Muscle of leg (tissue), 11 donors: ENCODE data around the gene TUBB4B. TPM values are rescaled to one million over a fixed set of nuclear protein-coding genes. Genes with fewer than 3 reads are reported as not detected.
"Not testable (repeated sequence)": the region's sequence is repeated elsewhere in the genome, so short reads cannot be mapped to it uniquely, and the experiment has no call there.

ENCODE experiments used
- DNase-seq: peaks from one replicate; pipeline ENCODE4 v3.0.0; 2013
- H3K27ac ChIP-seq: one replicate; pipeline ENCODE4 v1.5.1; 2013; ENCODE audit warnings: mild to moderate bottlenecking, low read length, control low read depth
- H3K27me3 ChIP-seq: one replicate; pipeline ENCODE4 v1.6.1; 2013; ENCODE audit warnings: low read length; ENCODE audit not compliant: control insufficient read depth, insufficient read depth
- H3K36me3 ChIP-seq: one replicate; pipeline ENCODE4 v1.6.1; 2013; ENCODE audit warnings: low read length; ENCODE audit not compliant: control insufficient read depth, insufficient read depth
- H3K4me1 ChIP-seq: one replicate; pipeline ENCODE4 v1.6.1; 2013; ENCODE audit warnings: low read length; ENCODE audit not compliant: control insufficient read depth, insufficient read depth
- H3K4me3 ChIP-seq: one replicate; pipeline ENCODE4 v1.5.1; 2013; ENCODE audit warnings: low read length, control low read depth
- H3K9me3 ChIP-seq: replicated peaks from 2 replicates; pipeline ENCODE4 v1.6.1; 2013; ENCODE audit warnings: low read depth, low read length; ENCODE audit not compliant: control insufficient read depth
- WGBS: methylation state at CpG from one replicate; pipeline ENCODE4 v1.1.5; 2013; ENCODE audit warnings: missing lambda C conversion rate; ENCODE audit not compliant: insufficient coverage; 5-methylcytosine and 5-hydroxymethylcytosine counted together
- polyA plus RNA-seq, 8 donors: library from polyadenylated mRNA; unstranded; fragments of 120-200 nt; gene quantifications; one replicate each; pipeline versions ENCODE4 v1.2.1 to v1.2.3, GENCODE V29; 2013; ENCODE audit warnings: inconsistent platforms in 1 of 8, low replicate concordance in 1 of 8; ENCODE audit not compliant: insufficient read length in 8 of 8, insufficient read depth in 1 of 8
- total RNA-seq: library from RNA; stranded (reverse); fragments of 120-200 nt; gene quantifications from one replicate; pipeline ENCODE4 v1.2.4, GENCODE V29; 2013

TUBB4B gene
- total and polyA plus RNA-seq, 9 donors: 97.1 to 222 (median 217) TPM

DNA sequence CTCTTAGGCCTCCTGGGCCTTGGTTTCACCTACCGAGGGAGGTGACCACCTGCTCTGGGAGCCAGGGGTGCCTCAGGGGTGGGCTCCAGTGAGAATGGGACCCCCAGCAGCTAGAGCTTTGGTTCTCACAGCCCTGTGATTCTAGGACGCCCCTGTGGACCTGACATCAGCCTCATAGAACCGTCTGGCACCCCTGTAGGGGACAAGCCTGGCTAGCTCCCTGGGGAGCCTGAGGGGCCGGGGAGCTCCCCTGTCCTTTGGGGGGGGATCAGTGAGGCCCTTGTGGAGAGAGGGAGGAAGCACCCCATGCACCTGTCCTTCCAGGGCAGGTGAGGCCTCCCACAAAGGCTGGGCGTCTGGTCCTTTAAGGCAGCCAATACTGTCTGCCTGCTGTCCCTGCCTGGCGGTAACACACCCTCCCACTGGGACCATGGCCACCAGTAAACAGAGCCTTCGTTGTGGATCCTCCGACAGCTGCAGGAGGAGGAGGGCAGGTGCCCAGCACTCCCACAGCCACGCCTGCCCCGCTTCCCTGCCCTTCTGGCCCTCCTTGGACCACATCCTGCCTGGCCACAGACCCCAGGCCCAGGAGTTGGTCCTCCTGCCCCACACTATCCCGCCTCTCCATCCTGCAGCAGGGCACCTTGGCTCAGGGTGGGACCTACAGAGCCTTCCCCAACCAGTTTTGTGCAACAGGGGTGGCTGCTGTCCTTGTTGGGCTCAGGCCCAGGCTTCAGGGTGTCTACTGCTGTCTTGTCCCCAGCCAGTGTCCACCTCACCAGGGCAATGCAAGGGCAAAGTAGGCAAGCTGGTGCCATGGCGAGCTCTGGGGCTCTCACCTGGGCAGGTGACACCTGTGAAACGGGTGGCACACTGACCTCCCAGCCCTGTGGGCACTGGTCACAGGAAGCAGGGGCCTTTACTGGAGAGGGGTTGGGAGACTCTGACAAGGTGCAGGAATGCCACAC lies 3.0 kb upstream of the TUBB4B start:
- H3K27me3 ChIP-seq: peaks cover 11% of the 10 kb centered on the region
- H3K4me1 ChIP-seq: peaks cover 65% of the 10 kb centered on the region
- H3K27ac ChIP-seq: peak overlapping the region; percentile 98
- no peaks in the 10 kb centered on the region for H3K9me3 ChIP-seq
- H3K36me3 ChIP-seq: peaks cover 12% of the 10 kb centered on the region
- H3K4me3 ChIP-seq: peak overlapping the region; percentile 11
- peak; percentile 83 for DNase-seq
- WGBS: 58% methylated on average over 10 of the region's 13 CpGs

DNA sequence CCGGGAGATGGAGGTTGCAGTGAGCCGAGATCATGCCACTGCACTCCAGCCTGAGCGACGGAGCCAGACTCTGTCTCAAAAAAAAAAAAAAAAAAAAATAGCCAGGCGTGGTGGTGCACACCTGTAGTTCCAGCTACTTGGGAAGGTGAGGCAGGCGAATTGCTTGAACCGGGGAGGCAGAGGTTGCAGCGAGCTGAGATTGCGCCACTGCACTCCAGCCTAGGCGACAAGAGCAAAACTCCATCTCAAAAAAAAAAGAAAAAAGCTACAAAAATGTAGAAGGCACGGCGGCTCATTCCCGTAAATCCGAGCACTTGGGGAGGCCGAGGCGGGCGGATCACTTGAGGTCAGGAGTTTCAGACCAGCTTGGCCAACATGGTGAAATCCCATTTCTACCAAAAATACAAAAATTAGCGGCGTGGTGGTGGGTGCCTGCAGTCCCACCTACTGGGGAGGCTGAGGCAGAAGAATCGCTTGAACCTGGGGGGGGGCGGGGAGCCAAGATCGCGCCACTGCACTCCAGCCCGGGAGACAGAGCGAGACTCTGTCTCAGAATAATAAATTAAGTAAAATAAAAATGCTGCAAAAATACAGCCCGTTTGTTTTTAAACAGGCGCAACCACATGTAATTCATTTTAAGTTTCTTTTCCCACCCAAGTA lies 1.4 kb upstream of the TUBB4B start:
- not testable (repeated sequence) for DNase-seq, H3K27me3 ChIP-seq, H3K9me3 ChIP-seq
- WGBS: 92% methylated on average over 4 of the region's 27 CpGs
- peaks cover 25% of the 10 kb centered on the region for H3K36me3 ChIP-seq
- H3K4me3 ChIP-seq: peak overlapping the region; percentile 72
- peak overlapping the region; percentile 98 for H3K27ac ChIP-seq
- peaks cover 77% of the 10 kb centered on the region for H3K4me1 ChIP-seq

DNA sequence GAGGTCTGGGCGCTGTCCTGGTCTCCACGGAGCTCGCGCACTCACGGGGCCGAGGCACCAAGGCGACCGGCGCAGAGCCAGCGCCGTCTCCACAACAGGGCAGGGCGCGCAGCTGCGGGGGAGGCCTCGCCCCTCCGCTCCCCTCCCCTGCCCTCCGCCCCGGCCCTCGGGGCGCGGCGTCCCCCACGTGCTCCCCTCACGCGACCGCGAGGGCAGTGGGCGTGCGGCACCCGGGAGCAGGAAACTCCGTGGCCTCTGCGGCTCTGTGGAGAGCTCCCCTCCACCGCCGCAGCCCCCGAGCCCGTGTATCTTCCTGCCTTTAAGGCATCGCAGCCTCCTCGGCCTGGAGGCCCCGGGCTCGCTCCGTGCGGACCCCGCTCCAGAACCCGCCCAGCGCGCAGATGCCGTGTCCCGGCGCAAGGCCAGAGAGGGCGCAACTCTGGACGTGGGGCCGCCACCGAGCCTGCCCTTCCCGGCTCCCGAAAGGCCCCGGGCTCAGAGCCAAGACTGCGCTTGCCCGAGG lies 708 bp upstream of the TUBB4B start:
- H3K4me3 ChIP-seq: peak overlapping the region; percentile 72
- peaks cover under 1% of the 10 kb centered on the region for H3K27me3 ChIP-seq
- peaks cover 78% of the 10 kb centered on the region for H3K4me1 ChIP-seq
- H3K36me3 ChIP-seq: peaks cover 25% of the 10 kb centered on the region
- peak; percentile 90 for DNase-seq
- no peaks in the 10 kb centered on the region for H3K9me3 ChIP-seq
- H3K27ac ChIP-seq: peak overlapping the region; percentile 98
- WGBS: under 1% methylated on average over 58 of the region's 58 CpGs

DNA sequence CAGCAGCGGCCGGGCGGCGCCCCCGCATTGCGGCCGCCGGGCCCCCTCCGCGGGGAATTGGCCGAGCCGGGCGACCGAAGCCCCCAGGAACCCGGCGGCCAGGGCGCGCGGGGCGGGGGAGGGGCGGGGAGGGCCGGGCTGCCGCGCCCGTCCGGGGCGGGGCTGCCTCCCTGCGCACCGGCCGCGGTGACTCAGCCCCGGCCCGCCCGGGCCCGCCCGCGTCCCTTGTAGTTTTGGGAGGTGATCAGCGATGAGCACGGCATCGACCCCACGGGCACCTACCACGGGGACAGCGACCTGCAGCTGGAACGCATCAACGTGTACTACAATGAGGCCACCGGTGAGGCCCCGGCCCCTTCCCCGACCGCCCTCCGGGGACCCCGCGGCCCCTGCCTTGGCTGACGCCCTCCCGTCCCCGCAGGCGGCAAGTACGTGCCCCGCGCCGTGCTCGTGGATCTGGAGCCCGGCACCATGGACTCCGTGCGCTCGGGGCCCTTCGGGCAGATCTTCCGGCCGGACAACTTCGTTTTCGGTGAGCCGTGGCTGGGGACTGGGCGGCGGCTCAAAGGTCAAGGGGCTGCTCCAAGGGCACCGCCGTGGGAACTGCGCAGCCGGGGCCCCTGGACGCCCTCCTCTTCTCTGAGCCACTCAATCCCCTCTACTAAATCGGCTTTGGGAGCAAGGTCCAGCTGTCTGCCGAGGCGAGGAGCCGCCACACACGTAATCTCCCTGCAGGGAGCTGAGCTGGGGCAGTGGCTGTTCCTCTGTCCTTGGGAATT lies 592 bp downstream of the TUBB4B start:
- Histone ChIP-seq H3K4me1 (peaks cover 68% of the 10 kb centered on the region), H3K9me3 (no peaks in the 10 kb centered on the region), H3K27ac (peak overlapping the region; percentile 79), H3K27me3 (no peaks in the 10 kb centered on the region), H3K36me3 (peaks cover 25% of the 10 kb centered on the region), H3K4me3 (peak overlapping the region; percentile 68)
- WGBS: 1% methylated on average over 66 of the region's 83 CpGs
- peak; percentile 54 for DNase-seq

DNA sequence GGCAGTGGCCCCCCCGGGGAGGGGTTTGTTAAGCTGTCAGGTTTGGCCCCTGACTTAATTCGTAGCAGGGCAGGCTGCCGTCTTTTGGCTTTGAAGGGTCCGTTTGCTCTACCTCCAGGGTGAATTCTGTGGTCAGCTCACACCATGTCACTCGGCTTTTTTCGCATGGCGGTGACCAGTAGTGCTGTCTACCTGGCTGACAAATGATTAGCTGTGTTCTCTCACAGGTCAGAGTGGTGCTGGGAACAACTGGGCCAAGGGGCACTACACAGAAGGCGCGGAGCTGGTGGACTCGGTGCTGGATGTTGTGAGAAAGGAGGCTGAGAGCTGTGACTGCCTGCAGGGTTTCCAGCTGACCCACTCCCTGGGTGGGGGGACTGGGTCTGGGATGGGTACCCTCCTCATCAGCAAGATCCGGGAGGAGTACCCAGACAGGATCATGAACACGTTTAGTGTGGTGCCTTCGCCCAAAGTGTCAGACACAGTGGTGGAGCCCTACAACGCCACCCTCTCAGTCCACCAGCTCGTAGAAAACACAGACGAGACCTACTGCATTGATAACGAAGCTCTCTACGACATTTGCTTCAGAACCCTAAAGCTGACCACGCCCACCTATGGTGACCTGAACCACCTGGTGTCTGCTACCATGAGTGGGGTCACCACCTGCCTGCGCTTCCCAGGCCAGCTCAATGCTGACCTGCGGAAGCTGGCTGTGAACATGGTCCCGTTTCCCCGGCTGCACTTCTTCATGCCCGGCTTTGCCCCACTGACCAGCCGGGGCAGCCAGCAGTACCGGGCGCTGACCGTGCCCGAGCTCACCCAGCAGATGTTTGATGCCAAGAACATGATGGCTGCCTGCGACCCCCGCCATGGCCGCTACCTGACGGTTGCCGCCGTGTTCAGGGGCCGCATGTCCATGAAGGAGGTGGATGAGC lies 1.4 kb downstream of the TUBB4B start:
- H3K4me3 ChIP-seq: peak overlapping the region; percentile 68
- peak overlapping the region; percentile 23 for H3K27ac ChIP-seq
- no peaks in the 10 kb centered on the region for H3K27me3 ChIP-seq
- DNase-seq: no peak
- 78% methylated on average over 35 of the region's 36 CpGs for WGBS
- H3K4me1 ChIP-seq: peaks cover 68% of the 10 kb centered on the region
- no peaks in the 10 kb centered on the region for H3K9me3 ChIP-seq
- H3K36me3 ChIP-seq: peaks cover 25% of the 10 kb centered on the region

DNA sequence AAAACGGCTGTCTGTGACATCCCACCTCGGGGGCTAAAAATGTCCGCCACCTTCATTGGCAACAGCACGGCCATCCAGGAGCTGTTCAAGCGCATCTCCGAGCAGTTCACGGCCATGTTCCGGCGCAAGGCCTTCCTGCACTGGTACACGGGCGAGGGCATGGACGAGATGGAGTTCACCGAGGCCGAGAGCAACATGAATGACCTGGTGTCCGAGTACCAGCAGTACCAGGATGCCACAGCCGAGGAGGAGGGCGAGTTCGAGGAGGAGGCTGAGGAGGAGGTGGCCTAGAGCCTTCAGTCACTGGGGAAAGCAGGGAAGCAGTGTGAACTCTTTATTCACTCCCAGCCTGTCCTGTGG lies 2.2 kb downstream of the TUBB4B start:
- not testable (repeated sequence) for DNase-seq, H3K27me3 ChIP-seq, H3K4me3 ChIP-seq, H3K27ac ChIP-seq, H3K9me3 ChIP-seq
- H3K36me3 ChIP-seq: peaks cover 25% of the 10 kb centered on the region
- H3K4me1 ChIP-seq: peaks cover 65% of the 10 kb centered on the region
- 93% methylated on average over 7 of the region's 18 CpGs for WGBS

DNA sequence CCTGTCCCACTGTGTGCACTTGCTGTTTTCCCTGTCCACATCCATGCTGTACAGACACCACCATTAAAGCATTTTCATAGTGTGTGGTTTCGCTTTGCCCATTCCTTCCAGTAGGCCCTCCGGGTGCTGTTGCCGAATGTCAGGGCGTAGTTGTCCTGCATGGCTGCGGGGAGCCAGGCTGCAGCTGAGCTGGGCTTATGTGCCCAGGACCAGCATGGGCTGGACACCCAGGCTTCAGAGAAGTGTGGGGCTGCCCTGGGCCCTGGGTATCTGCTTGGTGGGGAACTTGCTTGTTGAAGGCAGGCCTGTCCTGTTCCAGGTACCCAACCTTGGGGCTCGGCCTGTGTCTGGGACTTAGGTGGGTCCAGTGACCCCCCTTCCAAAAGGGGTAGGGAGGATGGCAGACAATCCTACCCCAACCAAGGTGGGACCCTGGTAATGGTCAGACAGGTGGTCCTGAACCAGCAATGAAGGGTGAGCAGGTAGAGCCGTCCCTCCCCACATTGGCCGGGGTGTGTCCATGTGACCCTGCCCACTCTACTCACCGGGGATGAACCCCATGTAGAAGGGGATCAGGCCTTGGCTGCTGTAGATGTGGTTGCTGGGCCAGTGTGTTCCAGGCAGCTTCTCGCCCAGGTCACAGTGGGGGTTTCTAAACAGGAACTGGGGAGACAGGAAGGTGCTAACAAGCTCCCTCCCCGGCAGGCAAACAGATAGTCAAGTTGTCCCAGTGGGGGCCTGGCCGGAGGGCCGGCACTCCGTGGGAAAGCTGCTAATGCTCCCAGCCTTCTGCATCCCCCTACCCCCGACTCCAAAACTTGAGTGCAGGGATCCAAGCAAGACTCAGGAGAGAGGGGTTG lies 2.8 kb downstream of the TUBB4B start:
- no peak for DNase-seq
- Histone ChIP-seq H3K4me3 (no peak overlapping the region), H3K36me3 (peaks cover 25% of the 10 kb centered on the region), H3K27ac (no peak overlapping the region), H3K27me3 (no peaks in the 10 kb centered on the region), H3K9me3 (no peaks in the 10 kb centered on the region), H3K4me1 (peaks cover 59% of the 10 kb centered on the region)
- 63% methylated on average over 10 of the region's 15 CpGs for WGBS

DNA sequence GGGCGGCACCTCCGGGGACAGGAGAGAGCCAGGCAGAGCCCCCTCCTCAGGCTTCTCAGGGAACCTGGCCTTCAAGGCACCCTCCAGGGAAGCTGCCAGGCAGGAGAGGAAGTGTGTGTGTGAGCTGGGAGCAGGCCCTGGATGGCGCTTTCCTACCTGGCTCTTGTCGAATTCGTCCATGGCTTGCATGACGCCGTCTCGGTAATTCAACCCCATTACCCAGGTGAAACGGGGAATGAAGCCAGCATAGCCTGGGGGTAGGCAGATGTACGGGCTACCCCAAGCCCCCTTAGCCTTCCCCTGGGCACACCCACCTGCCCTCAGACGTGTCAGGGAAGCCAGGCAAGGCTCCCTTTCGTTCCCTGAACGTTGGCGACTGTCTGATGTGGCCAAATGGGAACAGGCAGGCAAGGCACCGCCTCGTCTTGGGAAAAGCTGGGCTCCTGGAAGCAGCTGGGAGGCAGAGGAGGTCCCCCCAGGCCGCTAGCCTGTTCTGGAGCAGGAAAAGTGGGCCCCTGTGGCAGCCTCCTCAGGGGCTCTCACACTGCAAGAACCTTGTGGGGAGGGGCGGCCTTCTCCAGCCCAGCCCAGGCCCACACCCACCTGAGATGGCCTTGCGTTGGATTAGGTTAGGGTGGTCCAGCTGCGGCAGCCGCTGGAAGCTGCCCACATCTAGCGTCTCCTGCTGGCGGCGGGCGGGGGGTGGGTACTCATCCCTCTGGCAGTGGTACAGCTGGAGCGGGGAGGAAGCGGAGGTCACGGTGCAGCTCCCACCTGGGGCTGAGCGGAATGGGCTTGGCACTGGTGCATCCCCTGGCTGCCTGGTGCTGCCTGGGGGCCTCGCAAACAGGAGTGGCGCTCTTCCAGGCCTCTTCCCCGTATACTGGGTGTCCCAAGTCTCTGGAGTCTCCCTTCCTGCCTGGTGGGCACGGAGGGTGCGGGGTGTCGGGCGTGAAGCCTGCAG lies 3.7 kb downstream of the TUBB4B start:
- no peak for DNase-seq
- peaks cover 50% of the 10 kb centered on the region for H3K4me1 ChIP-seq
- H3K27ac ChIP-seq: no peak overlapping the region
- H3K27me3 ChIP-seq: no peaks in the 10 kb centered on the region
- peaks cover 25% of the 10 kb centered on the region for H3K36me3 ChIP-seq
- no peaks in the 10 kb centered on the region for H3K9me3 ChIP-seq
- H3K4me3 ChIP-seq: no peak overlapping the region
- WGBS: 42% methylated on average over 29 of the region's 36 CpGs
